ENCODE data around the gene SLC38A2.

Gene SLC38A2

DNA sequence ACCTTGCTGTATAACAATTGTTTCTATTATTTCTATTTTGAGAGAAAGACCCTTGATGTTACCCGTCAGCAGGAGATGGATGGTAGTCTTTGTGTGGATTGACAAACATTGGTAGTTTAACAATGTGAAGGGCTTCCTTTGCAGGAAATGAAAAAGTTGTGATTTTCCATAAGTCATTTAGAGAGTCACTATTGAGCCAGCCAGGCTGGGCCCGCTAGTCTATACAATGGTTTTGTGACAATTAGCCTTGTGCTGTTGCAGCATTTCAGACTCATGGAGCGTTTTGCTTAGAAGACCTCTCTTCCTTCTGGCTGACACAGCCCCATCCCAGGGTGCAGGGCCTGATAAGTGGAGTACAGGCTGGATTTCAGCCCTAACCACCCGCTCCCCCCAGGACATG lies 18.3 kb upstream of the SLC38A2 start:
- no peak for DNase-seq

DNA sequence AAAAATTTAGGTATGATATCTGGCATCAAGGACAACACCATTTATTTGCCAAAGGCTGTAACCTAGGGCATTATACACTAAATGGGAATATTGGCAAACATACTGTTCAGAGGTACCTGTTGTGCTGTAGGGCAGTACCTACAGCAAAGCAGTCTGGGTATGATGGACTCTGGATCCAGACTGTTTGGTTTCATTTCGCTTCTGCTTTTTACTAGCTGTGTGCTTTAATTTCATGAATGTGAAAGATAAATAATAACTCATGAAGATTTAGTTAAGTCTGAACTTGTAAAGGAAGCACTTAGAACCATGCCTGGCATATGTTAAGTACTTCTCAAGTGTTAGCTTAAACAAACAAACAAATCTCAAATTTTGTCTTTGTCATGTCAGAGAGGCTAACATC lies 17.7 kb upstream of the SLC38A2 start:
- DNase-seq = no peak

DNA sequence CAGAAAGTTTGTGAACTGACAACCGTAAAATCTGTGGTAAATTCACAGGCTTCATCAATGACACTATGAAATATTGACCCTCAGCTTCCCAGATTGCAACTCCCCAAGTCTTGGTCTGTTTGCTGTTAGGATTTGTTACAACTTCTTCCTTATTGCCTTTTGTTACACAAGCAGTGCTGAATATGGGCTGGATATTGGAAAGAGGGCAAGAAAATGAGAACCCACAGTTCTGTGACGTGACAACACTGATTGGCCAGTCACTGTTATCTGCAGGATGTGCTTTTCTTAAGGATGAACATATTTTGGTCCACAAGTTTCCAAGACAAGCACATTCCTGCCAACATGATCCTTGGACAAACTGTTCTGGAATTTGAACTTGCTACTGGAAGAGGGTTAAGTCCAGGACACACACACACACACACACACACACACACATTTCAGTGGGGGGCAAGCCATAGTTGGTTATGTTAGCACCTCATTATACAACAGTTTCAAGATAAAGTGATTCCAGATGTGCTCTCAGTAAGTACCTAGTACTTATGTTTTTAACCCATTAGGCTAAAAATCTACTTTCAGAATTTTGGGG lies 16.6 kb upstream of the SLC38A2 start:
- no peak for DNase-seq

DNA sequence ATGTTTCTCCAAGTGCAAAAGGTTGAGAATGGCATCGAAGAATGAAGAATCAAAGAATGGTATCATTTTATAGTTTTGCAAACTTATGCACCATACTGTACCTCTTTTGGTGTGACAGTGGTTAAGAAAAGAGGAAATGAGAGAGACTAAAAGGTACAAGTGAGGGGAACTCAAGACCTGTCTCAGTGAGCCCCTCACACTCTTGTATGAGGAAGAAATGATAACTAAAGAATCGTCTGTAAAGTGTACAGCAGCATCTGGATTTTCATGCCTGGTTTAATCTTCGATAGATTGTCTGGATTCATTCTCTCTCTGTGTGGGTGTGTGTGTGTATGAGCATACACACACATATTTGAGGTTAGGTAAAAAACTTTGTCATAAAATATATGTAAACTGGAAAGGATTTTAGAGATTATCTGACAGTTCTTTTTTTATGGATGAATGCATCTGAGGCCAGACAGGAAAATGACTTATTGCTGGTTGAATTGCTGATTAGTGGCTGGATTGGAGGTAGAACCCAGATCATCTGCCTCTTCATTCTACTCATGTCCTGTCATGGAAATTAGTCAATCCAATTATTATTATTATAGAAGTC lies 16.0 kb upstream of the SLC38A2 start:
- DNase-seq = no peak

DNA sequence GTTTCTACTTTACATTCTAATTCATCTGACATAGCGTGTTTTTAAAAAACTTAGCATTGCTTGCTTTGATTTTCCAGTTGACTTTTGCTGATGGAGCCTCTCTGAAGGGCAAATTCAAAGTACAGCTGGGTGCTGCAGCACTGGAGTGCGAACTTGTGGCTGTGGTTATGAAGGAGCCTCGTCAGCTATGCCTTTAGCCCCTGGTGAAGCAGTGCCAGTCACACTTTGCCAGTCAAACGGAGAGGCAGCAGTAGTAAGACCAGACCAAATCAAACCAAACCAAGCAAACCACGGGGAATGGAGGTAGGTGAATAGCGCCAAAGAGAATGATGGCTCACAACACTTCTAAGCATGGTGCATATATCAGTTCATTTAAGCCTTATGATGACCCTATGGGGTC lies 15.1 kb upstream of the SLC38A2 start:
- no peak for DNase-seq

DNA sequence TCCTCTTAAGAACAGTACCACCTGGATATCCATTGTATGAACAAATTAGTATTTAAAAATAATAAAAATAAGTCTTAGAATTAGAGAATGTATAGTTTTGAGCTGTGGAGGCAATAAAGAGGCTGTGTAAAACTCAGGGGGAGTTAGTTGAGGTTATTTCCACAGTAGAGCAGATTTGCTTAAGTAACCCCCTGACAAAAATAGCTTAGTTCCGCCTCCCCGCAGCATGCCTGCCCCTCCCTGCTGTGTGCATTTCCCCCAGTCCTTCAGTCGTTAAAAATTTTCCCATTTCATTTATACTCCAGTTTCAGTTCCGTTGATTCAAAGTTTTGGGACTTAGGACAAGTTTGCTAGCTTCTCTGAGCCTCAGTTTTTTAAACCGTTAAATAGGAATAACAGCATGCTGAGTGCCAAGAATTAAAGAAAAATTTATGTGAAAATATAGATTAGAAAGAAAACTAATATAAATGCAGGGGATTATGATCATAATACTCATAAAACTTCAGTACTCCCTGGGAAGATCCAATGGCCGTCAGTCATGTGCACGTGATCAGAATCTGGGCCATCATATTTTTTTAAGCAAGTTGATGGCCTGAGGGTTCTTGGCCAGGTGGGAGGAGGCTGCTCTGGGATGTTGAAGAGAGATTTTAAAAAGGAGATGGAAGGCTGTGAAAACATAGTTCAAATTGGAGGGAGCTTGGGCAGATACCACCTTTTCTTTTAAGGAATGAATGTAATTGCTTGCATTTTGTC lies 14.5 kb upstream of the SLC38A2 start:
- DNase-seq = no peak

DNA sequence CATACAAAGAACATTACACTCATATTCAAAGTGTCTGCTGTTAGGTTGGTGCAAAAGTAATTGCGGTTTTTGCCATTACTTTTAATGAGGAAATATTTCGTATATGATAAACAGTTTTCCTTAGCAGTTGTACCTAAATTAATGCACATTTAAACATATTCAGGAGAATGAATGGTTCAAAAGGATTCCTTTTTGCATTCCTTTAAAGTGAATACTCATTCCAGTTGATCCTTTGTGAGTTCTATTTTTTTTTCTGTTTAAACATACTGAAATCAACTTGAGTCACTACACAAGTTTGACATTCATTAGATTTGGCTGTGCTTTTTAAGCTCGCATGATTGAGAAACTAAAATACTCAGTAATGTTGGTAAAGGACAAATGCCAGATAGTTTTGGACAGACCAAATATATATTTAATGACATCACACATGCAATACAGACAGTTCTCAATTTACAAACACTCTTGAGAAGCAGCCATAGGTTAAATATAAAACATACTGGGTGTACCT lies 13.8 kb upstream of the SLC38A2 start:
- no peak for DNase-seq

DNA sequence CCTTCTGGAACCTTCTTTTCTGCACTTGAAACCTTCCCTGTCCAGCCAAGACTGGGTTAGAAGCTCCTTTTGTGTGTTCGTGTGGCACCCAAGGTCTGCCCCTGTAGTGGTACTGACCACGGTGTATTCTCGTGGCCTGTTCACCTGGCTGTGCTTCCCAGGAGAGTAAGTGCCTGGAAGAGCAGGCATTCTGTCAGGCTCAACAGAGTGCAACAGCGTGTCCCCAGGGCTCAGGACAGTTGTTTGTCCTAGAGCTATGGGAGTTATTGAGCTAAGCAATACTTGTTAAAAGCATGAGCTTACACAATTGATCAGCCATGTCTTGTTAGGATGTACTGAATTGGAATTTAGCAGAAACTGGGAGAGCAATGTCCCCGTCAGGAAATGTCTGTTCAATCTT lies 12.9 kb upstream of the SLC38A2 start:
- DNase-seq = no peak

DNA sequence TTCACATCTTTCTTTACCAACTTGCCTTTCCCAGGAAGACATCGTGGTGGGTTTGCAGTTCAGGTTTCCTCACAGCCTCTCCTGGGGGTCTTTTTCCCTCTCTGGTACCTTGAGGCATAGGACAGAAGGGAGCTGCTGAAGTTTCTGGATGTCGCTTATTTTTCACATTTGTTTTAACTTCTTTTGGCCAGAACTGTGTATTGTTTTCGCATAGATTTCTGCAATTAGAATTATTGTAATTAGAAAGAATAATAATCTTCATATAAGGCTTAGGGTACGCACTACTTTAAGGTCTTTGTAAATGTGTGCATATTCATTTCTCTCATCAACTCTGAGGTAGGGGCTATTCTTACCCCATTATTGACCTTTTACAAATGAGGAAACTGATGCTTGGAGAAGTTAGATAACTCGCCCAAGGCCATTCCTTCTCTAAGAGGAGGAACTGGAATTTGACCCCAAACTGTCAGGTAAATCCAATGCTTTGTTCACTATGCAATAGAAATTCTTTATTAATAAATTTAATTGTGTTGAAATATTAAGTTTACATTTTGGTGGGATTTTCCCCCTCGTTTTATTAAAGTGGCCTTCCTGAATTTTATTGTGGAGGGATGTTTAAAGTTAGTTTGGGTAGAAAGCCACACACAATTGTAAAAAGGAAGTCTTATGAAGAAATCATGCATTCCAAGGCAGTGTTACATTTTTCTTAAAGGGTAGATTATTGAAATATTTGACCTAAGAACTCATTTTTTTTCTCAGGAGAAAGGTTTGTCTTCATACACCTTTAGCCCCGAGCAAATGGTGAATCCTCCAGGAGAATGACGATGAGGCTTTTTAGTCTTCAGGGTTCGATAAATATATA lies 12.1 kb upstream of the SLC38A2 start:
- no peak for DNase-seq

DNA sequence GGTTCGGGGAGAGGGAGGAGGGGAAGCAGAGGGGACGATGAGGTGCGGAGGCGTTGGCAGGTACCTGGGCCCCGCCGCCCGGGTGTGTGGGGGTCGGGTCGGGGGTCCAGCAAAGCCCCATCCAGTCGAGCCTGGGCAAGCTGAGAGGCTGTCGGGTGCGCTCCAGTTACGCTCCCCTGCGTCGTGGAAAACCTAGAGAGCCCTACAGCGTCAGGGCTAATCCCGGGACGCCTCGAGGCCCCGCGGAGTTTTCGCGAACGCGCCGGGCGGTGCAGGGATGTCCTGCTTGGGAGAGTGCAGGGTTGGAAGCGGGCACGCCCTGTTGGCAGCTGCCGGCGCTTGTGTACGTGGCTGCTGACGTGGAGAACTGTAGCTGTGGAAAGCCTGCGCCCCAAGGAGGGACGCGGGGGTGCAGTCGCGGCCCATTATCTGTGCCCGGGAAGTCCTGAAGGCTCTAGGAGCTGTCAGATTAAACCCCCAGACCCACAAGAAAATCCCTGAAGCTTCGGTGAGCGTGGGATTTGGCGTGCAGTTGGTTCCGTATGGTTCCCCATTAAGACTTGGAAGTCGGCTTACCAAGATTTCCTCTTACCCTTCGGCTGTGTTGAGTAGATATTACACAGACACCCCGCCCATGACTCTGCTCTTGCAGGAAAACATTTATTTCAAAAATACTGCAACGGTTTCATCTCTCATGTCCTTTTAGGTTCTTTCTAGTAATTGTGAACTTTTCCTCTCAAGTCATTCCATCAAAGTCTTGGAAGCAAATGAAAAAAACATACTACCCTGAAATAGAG lies 11.3 kb upstream of the SLC38A2 start:
- peak; percentile 72 for DNase-seq

DNA sequence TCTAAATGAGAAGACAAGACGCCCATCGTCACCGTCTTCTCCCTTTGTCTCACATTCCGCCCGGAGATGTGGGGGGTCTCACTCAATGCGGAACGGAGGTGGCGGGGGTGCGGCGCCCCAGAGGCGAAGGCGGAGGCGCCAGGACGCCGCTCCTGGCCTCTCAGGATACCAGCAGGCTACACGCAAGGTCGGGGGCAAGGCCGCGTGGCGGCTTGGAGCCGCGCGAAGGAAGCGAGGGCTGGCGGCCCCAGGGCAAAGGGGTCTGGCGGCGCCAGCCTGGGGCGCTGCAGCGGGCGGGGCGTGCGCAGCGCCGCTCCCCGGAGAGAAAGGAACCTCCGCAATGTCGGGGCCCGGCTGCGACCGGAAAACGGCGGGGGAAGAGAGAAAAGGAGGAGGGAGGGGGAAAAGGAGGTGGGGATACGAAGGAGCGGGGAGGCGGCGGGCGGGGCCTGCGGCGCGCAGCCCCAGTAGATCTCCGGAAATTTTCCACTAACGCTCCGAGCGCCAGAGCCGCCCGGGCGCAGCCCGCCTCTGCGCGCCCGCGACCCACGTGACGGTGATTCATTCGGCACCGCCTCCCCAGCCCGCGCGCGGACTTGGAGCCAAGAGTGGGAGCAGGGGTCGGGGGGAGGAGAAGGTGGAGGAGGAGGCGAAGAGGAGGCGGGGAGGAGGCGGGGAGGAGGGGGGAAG lies 10.5 kb upstream of the SLC38A2 start:
- DNase-seq = peak; percentile 91

DNA sequence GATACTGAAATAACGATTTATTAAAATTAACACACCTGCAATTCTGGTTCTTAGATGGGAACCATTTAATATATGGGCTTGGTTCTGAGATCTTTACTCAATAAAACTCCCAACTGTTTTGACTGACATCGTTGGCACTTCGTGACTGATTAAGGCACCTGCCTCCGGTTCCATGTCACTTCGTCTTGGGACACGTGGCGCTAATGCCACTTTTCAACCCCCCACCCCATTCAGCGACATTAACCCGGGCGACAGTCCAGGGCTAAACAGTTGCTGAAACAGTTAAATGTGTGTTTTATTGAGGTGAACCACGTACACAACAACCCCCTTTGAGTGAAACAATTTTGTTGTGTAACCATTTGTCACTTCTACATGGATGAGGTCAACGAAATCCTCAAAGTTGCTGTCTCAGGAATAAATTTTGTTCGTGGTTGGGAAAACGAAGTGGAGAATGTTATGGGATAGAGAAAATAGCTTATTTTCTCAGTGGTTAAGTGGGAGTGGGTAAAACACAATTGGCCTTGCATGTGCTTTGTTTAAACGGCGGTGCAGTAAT lies 9.9 kb upstream of the SLC38A2 start:
- no peak for DNase-seq

DNA sequence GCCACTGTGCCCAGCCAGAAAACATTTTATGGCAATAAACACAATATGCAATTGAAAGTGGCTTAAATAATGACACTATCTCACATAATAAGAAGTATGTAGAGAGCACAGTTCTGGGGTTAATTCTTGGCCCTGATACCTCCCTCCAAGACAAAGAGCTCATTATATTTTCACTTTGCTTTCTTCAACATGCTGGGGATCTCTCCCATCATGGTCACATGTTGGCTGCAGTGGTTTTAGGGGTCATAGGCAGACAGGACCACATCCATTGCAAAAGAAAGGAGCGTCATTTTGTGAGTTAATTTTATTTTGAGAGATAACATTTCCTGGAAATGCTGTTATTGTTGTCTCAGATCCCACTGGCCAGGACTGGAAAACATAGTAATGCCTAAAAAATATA lies 8.3 kb upstream of the SLC38A2 start:
- no peak for DNase-seq

DNA sequence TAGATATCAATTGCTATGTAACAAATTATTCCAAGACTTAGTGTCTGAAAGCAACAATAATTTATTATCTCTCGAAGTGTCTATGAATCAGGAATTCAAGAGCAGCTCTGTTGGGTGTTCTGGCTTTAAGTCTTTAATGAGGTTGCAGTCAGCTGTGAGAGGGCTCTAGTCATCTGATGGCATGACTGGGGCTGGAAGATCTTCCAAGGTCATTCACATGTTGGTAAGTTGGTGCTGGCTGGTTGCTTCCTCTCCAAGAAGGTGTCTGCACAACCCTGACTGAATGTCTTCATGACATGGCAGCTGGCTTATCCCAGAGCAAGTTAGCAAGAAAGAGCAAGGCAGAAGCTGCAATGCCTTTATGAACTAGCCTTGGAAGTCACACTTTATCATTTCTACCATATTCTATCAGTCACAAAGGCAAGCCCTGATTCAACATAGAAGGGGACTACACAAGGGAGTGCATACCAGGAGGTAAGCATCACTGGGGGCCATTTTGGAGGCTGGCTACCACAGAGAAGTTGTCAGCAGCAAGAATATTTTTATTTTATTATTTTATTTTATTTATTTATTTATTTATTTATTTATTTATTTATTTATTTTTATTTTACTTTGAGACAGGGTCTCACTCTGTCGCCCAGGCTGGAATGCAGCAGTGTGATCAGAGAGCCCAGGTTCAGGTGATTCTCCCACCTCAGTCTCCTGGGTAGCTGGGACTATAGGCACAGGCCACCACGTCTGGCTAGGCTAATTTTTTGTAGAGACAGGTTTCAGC lies 7.6 kb upstream of the SLC38A2 start:
- no peak for DNase-seq

DNA sequence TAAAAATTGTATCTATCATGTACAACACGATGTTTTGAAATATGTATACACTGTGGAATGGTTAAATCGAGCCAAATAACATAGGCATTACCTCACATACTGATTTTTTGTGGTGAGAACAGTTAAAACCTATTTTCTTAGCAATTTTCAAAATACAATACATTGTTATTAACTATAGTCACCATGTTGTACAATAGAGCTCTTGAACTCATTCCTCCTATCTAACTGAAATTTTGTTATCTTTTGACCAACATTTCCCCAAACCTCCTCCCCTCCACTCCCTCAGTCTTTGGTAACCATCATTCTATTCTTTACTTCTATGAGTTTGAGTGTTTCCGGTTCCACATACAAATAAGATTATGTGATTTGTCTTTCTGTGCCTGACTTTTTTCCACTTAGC lies 6.8 kb upstream of the SLC38A2 start:
- DNase-seq = no peak

DNA sequence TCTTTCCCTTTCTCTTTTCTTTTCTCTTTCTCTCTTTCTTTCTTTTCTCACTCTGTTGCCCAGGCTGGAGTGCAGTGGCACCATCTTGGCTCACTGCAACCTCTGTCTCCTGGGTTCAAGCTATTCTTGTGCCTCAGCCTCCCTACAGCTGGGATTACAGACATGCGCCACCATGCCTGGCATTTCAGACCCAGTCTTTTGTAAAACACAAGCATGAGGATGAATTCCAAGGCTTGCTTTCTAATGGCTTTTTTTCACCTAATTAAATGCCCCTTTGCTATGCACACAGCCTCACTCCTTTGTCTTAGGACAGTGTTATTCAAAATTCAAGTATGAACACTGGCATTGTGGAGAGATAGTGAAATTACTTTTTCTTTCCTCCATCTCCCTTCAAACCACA lies 6.0 kb upstream of the SLC38A2 start:
- DNase-seq = no peak

DNA sequence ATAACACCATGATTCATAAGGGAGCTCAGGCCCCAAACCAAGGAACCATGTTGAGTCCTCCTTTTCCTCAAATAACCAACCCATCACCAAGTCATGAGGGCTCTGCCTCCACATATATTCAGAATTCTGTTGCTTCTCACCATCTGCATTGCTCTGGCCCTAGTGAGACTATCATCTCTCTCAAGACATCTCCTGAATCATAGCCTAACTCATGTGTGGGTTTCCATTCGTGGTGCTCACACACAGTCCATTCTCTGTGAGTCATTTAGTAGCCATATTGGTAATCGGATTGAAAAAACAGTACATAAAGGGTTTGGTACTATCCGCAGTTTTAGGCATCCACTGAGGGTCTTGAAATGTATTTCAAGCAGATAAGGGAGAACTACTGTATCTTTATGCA lies 5.1 kb upstream of the SLC38A2 start:
- DNase-seq = no peak

DNA sequence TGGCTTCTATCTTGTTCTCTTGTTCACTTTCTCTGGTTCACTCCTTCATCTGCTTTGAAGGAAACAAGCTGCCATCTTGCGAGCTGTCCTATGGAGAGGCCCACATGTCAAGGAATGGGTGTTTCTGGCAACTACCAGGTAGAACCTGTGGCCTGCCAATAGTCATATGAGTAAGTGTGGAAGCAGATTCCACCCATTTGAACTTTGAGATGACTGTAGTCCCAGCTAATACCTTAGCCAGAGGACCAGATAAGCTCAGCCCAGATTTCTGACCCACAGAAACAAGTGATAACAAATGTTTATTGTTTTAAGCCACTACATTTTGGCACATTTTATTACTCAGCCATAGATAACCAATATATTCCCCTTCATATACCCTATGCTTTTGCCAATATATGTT lies 4.0 kb upstream of the SLC38A2 start:
- DNase-seq = no peak

DNA sequence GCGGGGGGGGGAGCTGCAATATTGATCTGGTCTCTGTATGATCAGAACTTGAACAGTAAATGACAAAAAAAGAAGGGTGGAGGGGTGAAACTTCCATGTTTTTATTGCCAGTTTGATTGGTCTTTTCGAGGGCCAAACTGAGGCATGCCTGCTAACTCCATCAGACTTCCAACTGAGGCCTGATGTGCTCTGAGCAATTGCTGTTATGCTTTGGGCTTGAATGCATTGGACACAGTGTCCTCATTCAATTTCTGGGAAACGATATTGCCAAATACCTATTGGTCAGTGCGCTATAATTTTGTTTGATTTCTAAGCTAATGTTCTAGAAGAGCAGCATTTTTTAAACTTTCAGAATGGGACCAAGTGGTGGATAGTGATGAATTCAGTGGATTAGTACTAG lies 2.1 kb upstream of the SLC38A2 start:
- no peak for DNase-seq

DNA sequence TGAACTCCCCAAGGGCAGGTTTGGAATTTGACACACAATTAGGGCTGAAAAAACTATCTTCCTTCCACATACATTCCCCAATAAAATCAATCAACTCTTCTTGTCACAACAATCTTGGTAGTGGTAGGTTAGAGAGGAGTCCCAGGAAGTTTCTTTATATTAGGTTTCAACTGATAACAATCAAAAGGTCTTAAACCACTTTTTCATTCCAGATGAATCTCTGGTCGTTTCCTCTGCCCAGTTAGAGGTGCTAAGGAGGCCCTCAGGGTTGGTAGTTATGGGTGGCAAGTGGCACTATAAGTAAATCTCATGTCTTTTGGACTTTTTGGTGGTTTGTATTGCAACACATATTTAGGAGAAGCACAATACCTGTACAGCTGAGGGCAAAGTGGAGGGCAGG lies 1.7 kb upstream of the SLC38A2 start:
- DNase-seq = no peak
